D341Med (cell line): ENCODE measurements around the gene ARSK.
A peak's percentile ranks its signal among the peaks of the same experiment; 100 is the strongest.
"Not testable (repeated sequence)": the region's sequence is repeated elsewhere in the genome, so short reads cannot be mapped to it uniquely, and the experiment has no call there.

ENCODE experiments used
- DNase-seq: peaks from one replicate; pipeline ENCODE4 v3.0.0; 2012; ENCODE audit warnings: low spot score

The ARSK gene

DNA sequence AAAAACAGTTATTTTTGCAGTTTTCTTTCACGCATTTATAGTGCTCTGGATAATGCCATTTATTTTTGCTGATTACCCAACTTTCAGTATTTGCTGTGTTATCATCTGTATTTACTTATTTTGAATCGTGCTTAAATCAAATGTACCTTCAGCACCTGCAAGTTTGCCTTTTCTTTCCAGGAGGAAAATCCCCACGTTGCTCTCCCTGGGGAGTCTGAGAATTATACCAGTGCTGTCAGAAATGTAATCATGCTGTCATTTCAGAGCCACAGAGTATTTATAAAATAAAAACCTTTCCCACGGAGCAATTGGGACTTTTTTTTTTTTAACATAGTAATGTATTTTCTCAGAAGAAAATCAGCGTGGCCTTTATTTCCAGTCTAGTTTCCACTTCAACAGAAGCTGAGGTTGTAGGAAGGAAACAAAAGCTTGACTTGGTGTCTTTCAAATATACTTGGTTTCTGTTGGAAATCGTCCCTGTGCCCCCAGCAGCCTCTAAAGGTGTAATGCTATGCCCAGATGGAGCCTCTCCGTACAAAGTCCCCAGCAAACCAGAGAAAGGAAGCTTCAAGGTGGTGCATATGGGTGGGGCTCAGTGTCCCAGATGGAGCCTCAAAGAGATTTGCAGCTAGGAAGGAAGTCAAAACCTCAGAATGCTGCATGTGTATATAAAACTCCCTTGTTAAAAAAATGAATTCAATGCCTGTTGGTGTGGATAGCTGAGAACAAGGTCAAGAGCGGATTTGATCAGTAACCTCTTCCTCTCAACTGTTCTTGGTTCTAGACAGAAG lies 67.1 kb downstream of the ARSK start:
- no peak for DNase-seq

DNA sequence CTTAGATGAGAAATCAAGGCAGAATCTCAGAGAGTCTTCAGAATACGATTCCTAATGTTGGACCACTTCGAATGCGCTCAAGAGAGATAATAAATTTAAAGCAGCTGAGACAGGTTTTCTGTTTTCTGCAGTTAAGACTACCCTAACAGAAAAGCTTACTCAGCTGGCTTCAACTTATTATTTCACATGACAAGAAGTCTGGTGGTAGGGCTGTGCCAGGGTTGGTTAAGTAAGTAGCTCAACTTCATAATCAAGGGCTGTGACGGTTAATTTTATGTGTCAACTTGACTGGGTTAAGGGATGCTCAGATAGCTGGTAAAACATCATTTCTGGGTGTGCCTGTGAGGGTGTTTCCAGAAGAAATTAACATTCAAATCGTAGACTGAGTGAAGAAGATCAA lies 68.8 kb downstream of the ARSK start:
- DNase-seq, result no peak

DNA sequence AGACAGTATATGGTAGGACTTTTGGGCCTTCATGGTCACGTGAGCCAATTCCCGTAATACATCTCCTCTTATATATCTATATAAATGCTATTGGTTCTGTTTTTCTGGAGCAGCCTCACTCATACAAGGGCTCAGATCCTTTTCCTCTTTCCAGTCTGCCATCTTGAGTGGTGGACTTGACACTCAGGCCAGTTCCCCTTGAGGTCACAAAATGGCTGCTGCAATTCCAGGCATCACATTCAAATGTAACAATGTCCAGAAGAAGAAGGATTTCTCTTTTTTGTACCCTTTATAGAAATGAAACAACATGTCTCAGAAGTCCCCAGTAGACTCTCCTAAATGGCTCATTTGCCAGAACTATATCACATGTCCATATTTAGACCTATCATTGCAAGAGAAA lies 69.5 kb downstream of the ARSK start:
- DNase-seq, result no peak

DNA sequence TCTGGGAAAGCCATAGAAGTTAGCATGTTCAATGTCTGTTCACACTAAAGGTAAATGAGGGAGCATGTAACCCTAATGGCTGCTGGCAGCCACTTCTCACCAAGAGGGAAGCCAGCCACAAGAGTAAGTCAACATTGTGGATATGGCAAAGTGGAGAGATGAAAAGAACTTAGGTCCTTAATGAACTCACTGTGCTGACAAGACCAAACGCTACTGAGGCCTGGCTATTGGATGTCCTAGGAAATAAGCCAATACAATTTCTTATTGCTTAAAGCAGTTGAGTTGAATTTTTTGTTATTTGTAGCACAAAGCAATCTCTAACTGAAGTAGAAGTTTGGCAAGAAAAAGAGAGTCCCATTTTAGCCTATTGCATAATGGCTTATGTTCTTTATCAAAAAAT lies 71.8 kb downstream of the ARSK start:
- no peak for DNase-seq

DNA sequence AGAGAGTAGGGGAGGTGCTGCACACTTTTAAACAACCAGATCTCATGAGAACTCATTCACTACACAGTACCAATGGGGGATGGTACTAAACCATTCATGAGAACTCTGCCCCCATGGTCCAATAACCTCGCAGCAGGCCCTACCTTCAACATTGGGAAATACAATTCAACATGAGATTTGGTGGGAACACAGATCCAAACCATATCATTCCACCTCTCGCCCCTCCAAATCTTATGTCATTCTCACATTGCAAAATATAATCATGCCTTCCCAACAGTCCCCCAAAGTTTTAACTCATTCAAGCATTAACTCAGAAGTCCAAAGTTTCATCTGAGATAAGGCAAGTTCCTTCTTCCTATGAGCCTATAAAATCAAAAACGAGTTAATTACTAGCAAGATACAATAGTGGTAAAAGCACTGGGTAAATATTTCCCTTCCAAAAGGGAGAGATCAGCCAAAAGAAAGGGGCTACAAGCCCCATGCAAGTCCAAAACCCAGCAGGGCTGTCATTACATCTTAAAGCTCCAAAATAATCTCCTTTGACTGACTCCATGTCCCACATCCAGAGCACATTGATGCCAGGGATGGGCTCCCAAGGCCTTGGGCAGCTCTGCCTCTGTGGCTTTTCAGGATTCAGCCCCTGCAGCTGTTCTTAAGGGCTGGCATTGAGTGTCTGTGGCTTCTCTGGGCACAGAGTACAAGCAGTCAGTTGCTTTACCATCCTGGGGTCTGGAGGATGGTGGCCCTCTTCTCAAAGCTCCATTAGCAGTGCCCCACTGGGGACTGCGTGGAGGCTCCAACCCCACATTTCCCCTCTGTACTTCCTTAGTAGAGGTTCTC lies 73.3 kb downstream of the ARSK start:
- DNase-seq, result no peak

DNA sequence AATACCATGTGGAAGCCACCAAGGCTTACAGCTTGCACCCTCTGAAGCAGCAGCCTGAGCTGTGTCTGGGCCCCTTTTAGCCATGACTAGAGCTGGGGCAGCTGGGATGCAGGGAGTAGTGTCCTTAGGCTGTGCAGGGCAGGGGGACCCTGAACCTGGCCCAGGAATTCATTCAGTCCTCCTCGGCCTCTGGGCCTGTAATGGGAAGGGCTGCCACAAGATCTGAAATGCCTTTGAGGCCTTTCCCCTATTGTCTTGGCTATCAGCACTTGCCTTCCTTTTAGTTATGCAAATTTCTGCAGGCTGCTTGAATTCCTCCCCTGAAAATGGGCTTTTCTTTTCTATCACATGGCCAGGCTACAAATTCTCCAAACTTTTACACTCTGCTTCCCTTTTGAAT lies 74.0 kb downstream of the ARSK start:
- no peak for DNase-seq

DNA sequence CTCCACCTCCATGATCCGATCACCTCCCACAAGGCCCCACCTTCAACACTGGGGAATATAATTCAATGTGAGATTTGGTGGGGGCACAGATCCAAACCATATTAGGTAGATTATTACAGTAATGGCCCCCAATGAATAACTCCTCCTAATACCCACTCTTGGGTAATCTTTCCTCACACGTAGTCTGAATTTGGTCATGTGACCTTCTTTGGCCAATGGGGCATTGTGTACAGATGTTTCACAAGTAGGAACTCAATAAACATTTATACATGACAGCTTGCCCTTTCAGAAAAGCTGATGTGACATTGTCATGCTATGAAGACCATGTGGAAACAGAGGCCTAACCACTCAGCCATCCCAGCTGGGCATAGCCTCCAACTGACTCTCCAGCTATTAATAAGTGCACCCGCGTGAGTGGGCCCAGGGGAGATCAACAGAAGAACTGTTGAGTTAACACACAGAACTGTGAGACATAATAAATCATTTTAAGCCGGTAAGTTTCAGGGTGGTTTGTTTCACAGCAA lies 75.6 kb downstream of the ARSK start:
- no peak for DNase-seq

DNA sequence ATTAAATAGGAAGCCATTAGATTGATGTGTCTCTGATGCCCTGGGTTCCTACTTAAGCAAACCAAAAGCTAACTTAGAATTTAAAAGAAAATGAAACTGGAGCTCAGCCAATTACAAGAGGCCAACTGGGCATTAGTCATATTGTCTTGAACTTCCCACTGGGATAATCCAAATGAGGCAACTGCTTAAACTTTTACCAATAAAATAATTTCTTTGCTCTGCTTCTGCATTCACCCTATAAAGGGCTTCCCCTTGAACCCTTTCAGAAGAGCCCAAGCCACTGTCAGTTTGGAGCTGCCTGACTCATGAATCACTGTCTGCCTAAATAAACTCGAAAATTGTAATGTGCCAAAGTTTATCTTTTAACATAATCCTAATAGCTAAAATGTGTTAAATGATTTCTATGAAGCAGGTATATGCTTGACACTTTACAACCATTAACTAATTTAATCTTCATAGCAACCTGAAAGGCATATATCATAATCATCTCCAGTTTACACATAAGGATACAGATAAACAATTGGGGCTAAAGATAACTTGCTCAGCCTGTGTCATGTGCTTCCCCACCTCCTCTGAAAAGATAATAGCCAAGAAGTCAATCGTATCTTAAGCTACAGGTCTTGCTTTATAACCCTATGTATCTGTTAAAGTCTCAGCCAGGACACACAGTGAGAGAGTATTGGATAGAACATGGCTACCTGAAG lies 76.5 kb downstream of the ARSK start:
- no peak for DNase-seq

DNA sequence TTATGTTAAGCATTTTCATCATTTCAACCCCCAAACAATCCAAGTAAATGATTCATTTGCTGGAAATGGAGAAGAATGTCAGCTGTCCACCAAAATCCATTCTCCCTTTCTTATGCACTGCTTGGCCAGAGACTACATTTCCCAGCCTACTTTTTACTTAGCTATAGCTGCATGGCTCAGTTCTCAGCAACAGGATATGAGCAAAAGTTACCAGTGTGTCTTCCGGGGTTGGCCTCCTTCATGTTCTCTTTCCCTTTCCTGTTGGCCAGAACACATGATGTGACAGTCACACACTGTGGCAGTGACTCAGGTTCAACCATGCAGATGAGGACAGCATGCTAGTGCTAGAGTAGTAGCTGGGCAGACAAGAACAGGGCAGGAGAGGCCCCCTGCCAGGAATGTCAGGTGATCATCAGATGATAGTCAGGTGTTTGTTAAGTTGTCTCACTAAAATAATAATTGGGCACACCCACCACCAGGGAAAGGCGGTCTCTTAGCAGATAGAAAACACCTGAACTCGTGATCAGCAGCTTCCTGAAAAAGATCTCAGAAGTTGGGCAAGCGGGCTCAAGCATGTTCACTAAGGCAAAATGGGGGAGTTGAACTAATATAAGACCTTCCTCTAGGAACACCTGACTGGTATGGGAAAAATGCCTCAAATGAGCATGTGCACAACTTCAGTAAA lies 77.2 kb downstream of the ARSK start:
- no peak for DNase-seq

DNA sequence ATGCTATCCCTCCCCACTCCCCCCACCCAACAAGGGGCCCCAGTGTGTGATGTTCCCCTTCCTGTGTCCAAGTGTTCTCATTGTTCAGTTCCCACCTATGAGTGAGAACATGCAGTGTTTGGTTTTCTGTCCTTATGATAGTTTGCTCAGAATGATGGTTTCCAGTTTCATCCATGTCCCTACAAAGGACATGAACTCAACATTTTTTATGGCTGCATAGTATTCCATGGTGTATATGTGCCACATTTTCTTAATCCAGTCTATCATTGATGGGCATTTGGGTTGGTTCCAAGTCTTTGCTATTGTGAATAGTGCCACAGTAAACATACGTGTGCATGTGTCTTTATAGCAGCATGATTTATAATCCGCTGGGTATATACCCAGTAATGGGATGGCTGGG lies 78.0 kb downstream of the ARSK start:
- DNase-seq, result not testable (repeated sequence)

DNA sequence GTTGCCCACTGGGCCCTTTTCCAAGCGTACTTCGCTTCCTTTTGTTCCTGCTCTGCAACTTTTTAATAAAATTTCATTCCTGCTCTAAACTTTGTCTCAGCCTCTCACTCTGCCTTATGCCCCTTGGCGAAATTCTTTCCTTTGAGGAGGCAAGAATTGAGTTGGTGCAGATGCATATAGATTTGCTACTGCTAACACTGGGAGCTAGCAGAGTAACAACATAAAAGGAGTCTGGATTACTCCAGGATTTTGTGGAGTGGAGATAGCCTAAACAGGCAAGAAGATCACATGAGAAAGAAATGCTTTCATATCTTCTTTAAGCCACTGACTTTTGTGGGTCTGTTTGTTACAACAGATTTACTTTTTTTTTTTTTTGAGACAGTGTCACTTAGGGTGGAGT lies 78.8 kb downstream of the ARSK start:
- no peak for DNase-seq

DNA sequence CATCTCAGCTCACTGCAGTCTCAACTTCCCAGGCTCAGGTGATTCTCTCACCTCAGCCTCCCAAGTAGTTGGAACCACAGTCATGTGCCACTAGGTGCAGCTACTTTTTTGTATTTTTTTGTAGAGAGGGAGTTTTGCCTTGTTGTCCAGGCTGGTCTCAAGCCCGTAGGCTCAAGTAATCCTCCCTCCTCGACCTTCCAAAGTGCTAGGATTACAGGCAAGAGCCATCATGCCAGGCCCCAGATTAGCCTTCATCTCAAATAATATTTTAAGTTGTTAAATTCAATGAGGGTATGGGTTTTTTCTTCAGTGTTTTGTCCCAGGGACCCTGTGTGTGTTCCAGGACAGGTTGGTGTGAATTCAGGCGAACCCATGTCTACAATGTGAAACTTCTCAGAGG lies 79.2 kb downstream of the ARSK start:
- DNase-seq, result no peak

DNA sequence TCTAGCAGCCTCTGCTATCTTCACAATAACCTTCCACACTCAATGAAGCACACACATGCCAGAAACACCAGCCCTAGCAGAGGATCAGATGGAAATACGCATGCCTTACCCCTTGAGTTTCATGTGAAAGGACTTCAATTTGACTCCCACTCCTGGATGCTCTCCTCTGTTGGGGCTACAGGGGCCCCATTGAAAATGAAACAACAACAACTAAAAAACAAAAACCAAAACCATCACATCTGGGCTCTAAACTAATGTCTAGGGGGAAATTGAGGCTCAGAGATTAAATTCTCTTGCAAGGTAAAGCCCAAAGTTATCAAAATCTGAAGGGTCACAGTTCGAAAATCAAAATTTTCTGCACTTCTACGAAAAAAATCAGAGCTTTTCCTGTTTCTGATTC lies 83.7 kb downstream of the ARSK start:
- no peak for DNase-seq

DNA sequence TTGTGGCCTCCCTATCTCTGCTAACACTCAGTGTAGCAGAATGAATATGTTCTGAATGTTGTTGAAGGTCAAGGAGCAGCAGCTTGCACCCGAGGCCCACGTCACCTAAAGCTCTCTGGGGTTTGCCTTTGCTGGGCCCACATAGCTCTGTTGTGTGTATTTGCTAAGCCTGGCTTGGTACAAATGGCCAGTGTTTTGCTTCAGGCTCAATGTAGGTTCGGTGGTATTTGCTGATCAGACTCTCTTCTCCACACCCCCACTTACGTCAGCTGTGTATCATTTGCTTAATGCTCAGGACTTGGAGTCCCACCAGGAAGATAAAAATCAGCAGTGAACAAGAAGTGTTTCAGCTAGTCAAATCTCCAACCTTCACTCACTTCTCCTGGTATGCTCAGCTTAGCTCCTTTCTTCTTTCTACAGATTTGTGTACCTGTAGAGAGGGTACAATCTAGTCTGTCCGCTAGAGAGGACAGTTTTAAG lies 86.9 kb downstream of the ARSK start:
- DNase-seq, result no peak

DNA sequence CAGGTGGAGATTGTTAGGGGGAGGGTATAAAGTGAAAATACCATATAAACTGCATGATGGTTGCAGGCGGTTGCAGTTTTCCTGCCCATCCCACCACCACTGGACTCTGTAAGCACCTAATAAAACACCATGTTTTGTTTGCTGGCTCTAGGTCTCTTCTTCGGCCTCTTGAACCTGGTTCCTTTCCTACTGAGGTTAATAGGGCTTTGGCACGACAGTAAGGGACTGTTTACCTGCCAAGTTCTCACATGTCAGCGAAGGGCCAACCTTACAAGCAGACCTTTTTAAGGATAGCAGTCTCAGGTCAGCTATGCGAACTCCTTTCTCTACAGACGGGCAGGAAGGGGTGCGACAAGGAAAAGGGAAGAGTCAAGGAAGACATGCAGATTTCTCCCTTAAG lies 88.3 kb downstream of the ARSK start:
- no peak for DNase-seq

DNA sequence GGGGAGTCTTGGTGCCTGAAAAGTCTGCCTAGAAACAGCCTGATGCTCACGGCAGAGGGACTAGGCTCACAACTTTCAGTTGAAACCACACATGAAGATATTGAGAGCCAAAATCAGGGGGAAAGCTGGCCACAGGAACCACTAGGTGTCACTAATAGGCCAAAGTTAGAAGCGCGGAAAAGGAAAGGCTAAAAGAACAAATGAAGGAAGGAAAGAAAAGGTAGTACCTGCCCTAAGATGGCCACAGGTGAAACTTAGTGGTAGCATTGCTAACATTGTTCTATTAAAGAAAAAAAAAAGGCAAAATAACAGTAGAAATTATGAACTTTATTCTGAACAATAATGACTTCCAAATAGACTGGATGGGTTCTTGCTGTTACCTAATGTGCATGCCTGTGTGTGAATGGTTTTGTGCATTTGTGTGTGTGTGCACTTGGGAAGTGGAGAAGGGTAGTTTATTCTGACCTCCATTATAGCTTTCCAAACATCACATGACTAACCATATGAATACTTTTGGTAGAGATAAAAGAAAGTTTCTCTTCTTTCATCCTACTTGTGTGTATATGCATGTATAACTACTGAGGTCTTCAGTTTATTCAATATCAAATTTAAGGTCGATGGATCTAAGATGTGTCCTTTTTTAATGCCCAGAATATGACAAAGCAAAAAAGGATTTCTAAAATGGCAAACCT lies 89.6 kb downstream of the ARSK start:
- peak; percentile 60 for DNase-seq

DNA sequence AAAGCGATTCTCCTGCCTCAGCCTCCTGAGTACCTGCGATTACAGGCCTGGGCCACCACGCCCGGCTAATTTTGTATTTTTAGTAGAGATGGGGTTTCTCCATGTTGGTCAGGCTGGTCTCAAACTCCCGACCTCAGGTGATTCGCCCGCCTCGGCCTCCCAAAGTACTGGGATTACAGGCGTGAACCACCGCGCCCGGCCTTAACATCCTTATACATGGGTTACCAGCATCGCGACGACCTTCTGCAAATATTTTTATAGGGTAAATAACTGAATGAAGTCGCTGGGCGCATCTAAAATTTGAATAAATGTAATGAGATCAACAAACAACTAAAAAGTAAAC lies 91.3 kb downstream of the ARSK start:
- not testable (repeated sequence) for DNase-seq

DNA sequence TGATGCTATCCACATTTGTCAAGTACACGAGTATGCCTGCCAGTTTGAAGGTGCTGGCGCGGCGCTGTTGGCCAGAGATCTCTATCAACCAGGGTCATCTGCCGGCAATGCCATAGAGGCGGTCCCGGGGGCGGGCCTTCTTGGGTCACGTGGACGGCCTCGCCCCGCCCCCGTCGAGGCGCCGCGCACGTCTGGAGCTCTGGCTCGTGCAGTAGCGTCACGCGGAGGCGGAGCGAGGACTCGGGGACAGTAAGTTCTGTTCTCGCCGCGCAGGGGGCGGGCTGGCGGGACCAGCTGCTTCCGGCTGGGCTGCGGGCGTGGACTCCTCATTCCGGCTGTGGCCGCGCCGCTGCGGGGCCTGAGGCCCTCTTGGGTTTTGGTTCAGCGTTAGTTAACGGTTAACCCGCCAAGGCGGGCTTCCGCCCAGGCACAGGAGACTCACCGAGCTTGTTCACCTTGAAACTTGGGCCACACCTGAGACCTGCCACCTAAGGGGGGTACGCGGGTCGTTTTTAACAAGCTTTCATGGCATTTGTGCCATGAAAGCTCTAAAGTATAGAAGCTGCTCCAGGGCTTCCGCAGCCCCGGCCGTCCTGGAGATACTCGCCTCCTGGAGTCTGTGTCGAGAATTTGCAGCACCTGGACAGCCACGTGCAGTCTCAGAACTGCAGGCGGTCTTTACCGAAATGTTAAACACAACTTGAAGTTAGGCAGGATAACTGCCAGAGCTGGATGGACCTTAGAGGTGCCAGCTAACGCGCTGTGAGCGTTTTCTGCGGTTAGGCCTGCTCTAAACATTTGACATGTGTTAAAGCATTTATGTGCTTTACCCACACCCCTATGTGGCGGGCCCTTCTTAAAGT lies 91.9 kb downstream of the ARSK start, which contains the start of gene RFESD:
RFESD (plus strand) TSS at position 209 of the 863 bp plus-strand sequence. CDS start 5,495 bp downstream, outside the sequence.
- DNase-seq, result peak; percentile 95

DNA sequence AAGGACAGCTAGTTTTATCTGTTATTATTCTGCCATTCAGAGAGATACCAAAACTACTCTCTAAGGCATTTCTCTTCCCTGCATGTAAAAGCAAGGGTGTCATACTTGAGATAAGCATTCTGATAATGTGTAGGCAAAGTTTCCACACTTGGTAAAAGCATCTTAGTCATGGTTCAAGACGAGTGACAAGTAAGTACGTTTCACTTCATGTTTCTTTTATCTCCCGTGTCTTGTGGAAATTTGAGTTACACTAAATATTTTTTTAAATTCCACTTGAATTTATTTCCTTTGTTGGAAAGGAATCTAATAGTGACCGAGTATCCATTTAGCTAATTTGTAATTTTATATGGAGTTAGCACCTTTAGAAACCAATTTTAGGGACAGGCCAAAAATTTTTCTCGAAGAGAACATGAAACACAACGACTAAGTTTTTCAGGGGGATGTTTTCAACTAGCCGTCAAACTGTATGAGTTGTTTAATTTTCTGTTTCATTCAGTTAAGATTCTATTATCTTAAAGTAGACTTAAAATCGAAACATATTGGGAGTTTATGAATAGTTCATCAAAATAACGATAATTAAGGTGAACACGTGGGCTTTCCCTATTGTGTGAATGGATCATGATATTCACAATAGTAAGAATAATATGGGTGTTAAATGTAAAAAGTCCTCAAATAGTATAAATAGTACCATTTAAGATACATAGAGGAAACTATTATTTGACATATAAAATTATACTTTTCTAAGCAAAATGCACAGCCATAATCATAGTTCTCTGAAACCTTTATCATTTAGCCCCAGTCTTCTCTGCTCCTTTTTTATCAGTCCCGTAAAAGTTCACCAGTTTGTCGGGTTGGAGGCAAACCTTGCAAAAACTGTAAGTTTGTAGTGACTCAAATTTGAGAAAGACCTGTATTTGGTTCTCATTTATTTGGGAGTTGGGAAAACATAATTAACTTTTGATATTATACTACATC lies 93.3 kb downstream of the ARSK start:
- DNase-seq, result no peak
